GM06990 (cell line): ENCODE data around the gene CNTNAP2.

Experiments
- DNase-seq: peaks from one replicate; pipeline ENCODE4 v3.0.0-alpha.2; 2011; ENCODE audit not compliant: insufficient read length; ENCODE audit errors: extremely low read depth
- H3K27me3 ChIP-seq: replicated peaks from 2 replicates; pipeline ENCODE4 v1.6.0; 2011; ENCODE audit warnings: low read length; ENCODE audit not compliant: control insufficient read depth, insufficient read depth
- H3K36me3 ChIP-seq: 2 replicates; pipeline ENCODE4 v1.5.1; 2011; ENCODE audit warnings: low read length; ENCODE audit not compliant: control insufficient read depth, insufficient read depth
- H3K4me3 ChIP-seq: replicated peaks from 2 replicates; pipeline ENCODE4 v1.5.1; 2011; ENCODE audit warnings: low read depth, mild to moderate bottlenecking, control low read depth, low read length
- CTCF ChIP-seq: IDR thresholded peaks from 2 replicates; pipeline ENCODE4 v1.5.1; 2011; ENCODE audit warnings: low read length, control low read depth, mild to moderate bottlenecking, inconsistent platforms; ENCODE audit not compliant: insufficient read depth, poor library complexity, severe bottlenecking

Gene CNTNAP2

GRCh38 chr7:147298611-147299043 lies 1182.0 kb downstream of the CNTNAP2 start:
- no peak for DNase-seq
- no peak for TF ChIP-seq CTCF
- Histone ChIP-seq H3K27me3 (no peaks in the 10 kb centered on the region), H3K4me3 (no peak overlapping the region), H3K36me3 (no peaks in the 10 kb centered on the region)

- no peak for TF ChIP-seq CTCF
- no peaks in the 10 kb centered on the region for H3K27me3 ChIP-seq
- no peak overlapping the region for H3K4me3 ChIP-seq
- no peak for DNase-seq
- H3K36me3 ChIP-seq = no peaks in the 10 kb centered on the region
These were observed 1183.7 kb downstream of the CNTNAP2 start for GRCh38 chr7:147300293-147300692.

DNA sequence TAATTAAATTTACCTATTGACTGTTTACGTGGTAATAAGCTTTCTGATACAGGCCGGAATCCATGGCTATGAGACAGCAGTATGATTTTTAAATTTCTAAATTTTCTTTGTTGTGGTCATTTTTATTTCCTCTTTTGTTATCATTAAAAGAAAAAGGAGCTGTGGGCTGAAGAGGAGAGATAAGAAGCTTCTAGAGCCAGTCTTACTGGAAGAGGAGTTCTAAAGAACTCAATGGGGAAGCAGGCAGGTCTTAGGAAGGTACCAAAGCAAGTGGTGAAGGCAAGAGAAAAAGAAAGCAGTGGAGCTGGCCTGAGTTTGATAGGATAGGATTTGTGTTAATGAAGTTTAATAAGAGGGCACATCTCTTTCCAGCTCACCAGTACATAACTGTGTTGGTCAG lies 1187.8 kb downstream of the CNTNAP2 start:
- no peak for DNase-seq
- H3K27me3 ChIP-seq = no peaks in the 10 kb centered on the region
- TF ChIP-seq CTCF = no peak
- no peaks in the 10 kb centered on the region for H3K36me3 ChIP-seq
- no peak overlapping the region for H3K4me3 ChIP-seq

GRCh38 chr7:147305827-147306226 lies 1189.2 kb downstream of the CNTNAP2 start:
- Histone ChIP-seq H3K36me3 (no peaks in the 10 kb centered on the region), H3K27me3 (no peaks in the 10 kb centered on the region), H3K4me3 (no peak overlapping the region)
- no peak for DNase-seq
- TF ChIP-seq CTCF = no peak

DNA sequence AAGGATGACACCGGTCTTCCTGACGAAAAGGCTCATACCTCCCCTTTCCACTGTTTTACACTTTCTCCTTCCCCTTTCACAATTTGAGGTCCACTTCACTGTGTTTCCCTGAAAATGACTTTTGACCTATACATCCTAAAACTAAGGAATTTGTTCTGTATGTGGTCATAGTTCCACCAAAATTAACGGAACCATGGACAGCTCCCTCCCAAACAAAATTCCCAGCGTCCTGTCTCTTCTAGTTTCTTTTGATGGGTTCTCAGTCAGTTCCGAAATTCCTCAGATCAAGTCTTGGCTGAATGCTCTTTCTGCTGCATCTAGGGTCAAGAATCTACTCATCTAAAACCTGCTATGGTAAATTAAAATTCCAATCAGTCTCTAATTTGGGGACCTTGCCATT lies 1191.9 kb downstream of the CNTNAP2 start:
- no peaks in the 10 kb centered on the region for H3K27me3 ChIP-seq
- no peaks in the 10 kb centered on the region for H3K36me3 ChIP-seq
- no peak for DNase-seq
- no peak for TF ChIP-seq CTCF
- H3K4me3 ChIP-seq = no peak overlapping the region

DNA sequence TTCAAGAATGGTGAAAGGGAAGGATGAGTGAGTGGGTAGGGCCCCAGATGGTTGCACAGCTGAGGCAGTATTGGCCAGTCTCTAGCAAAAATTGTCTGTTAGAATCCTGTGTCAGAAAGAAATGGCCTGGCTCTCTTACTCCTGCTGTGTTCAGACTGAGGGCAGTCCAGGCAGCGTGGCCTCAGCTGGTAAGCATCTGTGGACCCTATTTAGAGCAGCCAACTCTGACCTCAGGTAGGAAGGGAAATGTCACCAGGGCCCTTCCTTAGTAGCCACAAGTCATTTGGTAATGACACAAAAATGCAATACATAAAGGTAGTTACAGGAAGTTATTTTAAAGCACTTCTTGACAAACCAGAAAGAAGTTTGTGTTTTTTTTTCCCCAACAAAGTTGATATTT lies 1194.7 kb downstream of the CNTNAP2 start:
- TF ChIP-seq CTCF = no peak
- no peak overlapping the region for H3K4me3 ChIP-seq
- H3K27me3 ChIP-seq = no peaks in the 10 kb centered on the region
- no peaks in the 10 kb centered on the region for H3K36me3 ChIP-seq
- no peak for DNase-seq
